H9 (cell line): ENCODE measurements around the gene NUDT21. TPM values are rescaled to one million over a fixed set of nuclear protein-coding genes. Genes with fewer than 3 reads are reported as not detected.
"Not testable (repeated sequence)": the region's sequence is repeated elsewhere in the genome, so short reads cannot be mapped to it uniquely, and the experiment has no call there.

Experiments used
- DNase-seq: peaks from one replicate; pipeline ENCODE4 v3.0.0-alpha.2; 2017
- H2AFZ ChIP-seq: one replicate; pipeline ENCODE4 v1.6.1; 2013; ENCODE audit warnings: mild to moderate bottlenecking, low read length, control low read depth, moderate library complexity
- H2AK5ac ChIP-seq: 2 replicates; pipeline ENCODE4 v1.6.1; 2013; ENCODE audit warnings: low read length, control low read depth, mixed read lengths; ENCODE audit not compliant: insufficient read length
- H2BK120ac ChIP-seq: one replicate; pipeline ENCODE4 v1.6.1; 2013; ENCODE audit warnings: low read depth, mild to moderate bottlenecking, low read length, control low read depth, inconsistent platforms; ENCODE audit not compliant: poor library complexity, severe bottlenecking
- H2BK12ac ChIP-seq: 2 replicates; pipeline ENCODE4 v1.6.1; 2013; ENCODE audit warnings: low read length, control low read depth, mixed read lengths, low read depth; ENCODE audit not compliant: insufficient read length
- H2BK15ac ChIP-seq: 2 replicates; pipeline ENCODE4 v1.6.1; 2013; ENCODE audit warnings: low read depth, low read length, control low read depth
- H2BK20ac ChIP-seq: one replicate; pipeline ENCODE4 v1.6.1; 2013; ENCODE audit warnings: low read depth, mild to moderate bottlenecking, low read length, control low read depth, inconsistent platforms; ENCODE audit not compliant: poor library complexity, severe bottlenecking
- H2BK5ac ChIP-seq: 2 replicates; pipeline ENCODE4 v1.6.1; 2013; ENCODE audit warnings: low read length, control low read depth, mixed read lengths; ENCODE audit not compliant: insufficient read length
- H3K14ac ChIP-seq: 2 replicates; pipeline ENCODE4 v1.6.1; 2013; ENCODE audit warnings: low read length, control low read depth; ENCODE audit not compliant: insufficient read depth
- H3K18ac ChIP-seq: 2 replicates; pipeline ENCODE4 v1.6.1; 2013; ENCODE audit warnings: low read depth, mild to moderate bottlenecking, mixed read lengths, low read length, control low read depth; ENCODE audit not compliant: insufficient read length
- H3K23ac ChIP-seq: 2 replicates; pipeline ENCODE4 v1.6.1; 2013; ENCODE audit warnings: low read length, control low read depth, mixed read lengths, low read depth; ENCODE audit not compliant: insufficient read length
- H3K23me2 ChIP-seq: 2 replicates; pipeline ENCODE4 v1.6.1; 2013; ENCODE audit warnings: low read depth, mild to moderate bottlenecking, mixed read lengths, low read length, control low read depth; ENCODE audit not compliant: insufficient read length, poor library complexity, severe bottlenecking
- H3K27ac ChIP-seq: 2 replicates; pipeline ENCODE4 v1.5.1; 2013; ENCODE audit warnings: low read length, control low read depth, mixed read lengths, low read depth; ENCODE audit not compliant: insufficient read length
- H3K27me3 ChIP-seq: 2 replicates; pipeline ENCODE4 v1.6.1; 2013; ENCODE audit warnings: low read length, control low read depth, inconsistent platforms; ENCODE audit not compliant: insufficient read depth
- H3K4ac ChIP-seq: 2 replicates; pipeline ENCODE4 v1.6.1; 2013; ENCODE audit warnings: low read depth, mild to moderate bottlenecking, control low read depth, inconsistent platforms, low read length, moderate library complexity
- H3K4me1 ChIP-seq: 2 replicates; pipeline ENCODE4 v1.6.1; 2013; ENCODE audit warnings: low read length, control low read depth, inconsistent platforms; ENCODE audit not compliant: insufficient read depth
- H3K4me2 ChIP-seq: 2 replicates; pipeline ENCODE4 v1.6.1; 2013; ENCODE audit warnings: low read length, control low read depth, mixed read lengths; ENCODE audit not compliant: insufficient read length, insufficient read depth
- H3K56ac ChIP-seq: 2 replicates; pipeline ENCODE4 v1.6.1; 2013; ENCODE audit warnings: low read depth, mild to moderate bottlenecking, mixed read lengths, low read length, control low read depth; ENCODE audit not compliant: insufficient read length
- H3K79me1 ChIP-seq: 2 replicates; pipeline ENCODE4 v1.6.1; 2013; ENCODE audit warnings: low read depth, mild to moderate bottlenecking, moderate library complexity, low read length, control low read depth, inconsistent platforms; ENCODE audit not compliant: insufficient read depth, poor library complexity, severe bottlenecking
- H3K79me2 ChIP-seq: 2 replicates; pipeline ENCODE4 v1.6.1; 2013; ENCODE audit warnings: low read length, control low read depth, inconsistent platforms; ENCODE audit not compliant: insufficient read depth
- H3K9ac ChIP-seq: 2 replicates; pipeline ENCODE4 v1.6.1; 2013; ENCODE audit warnings: low read length, control low read depth, mixed read lengths; ENCODE audit not compliant: insufficient read length; ENCODE audit errors: extremely low read depth
- H3K9me3 ChIP-seq: one replicate; pipeline ENCODE4 v1.6.1; 2013; ENCODE audit warnings: low read depth, low read length, inconsistent platforms; ENCODE audit not compliant: control insufficient read depth
- H3T11ph ChIP-seq: one replicate; pipeline ENCODE4 v1.6.1; 2013; ENCODE audit warnings: mild to moderate bottlenecking, low read length, control low read depth, inconsistent platforms
- H4K20me1 ChIP-seq: one replicate; pipeline ENCODE4 v1.6.1; 2013; ENCODE audit not compliant: control insufficient read depth, insufficient read length, insufficient read depth
- H4K5ac ChIP-seq: 2 replicates; pipeline ENCODE4 v1.6.1; 2013; ENCODE audit warnings: low read depth, mild to moderate bottlenecking, mixed read lengths, low read length, control low read depth; ENCODE audit not compliant: insufficient read length
- H4K8ac ChIP-seq: replicated peaks from 2 replicates; pipeline ENCODE4 v1.6.1; 2013; ENCODE audit warnings: low read length, control low read depth, mixed read lengths, low read depth; ENCODE audit not compliant: insufficient read length
- H4K91ac ChIP-seq: 2 replicates; pipeline ENCODE4 v1.6.1; 2013; ENCODE audit warnings: low read depth, mild to moderate bottlenecking, moderate library complexity, mixed read lengths, low read length, control low read depth; ENCODE audit not compliant: insufficient read length
- H3K27ac Mint-ChIP-seq, 3 experiments: 2 replicates in 2 of 3; 3 replicates in 1 of 3; pipeline ENCODE4 v1.8.0; 2020 to 2021; ENCODE audit warnings: mixed read lengths in 3 of 3, mild to moderate bottlenecking in 1 of 3, moderate library complexity in 1 of 3
- H3K27me3 Mint-ChIP-seq: 2 replicates; pipeline ENCODE4 v1.8.0; 2021; ENCODE audit warnings: low read depth, mild to moderate bottlenecking, moderate library complexity, mixed read lengths
- H3K36me3 Mint-ChIP-seq, 3 experiments: 2 replicates in 2 of 3; 3 replicates in 1 of 3; pipeline ENCODE4 v1.8.0; 2020 to 2021; ENCODE audit warnings: low read depth in 3 of 3, mixed read lengths in 3 of 3; ENCODE audit not compliant: insufficient read depth in 1 of 3
- H3K4me1 Mint-ChIP-seq, 2 experiments: 2 replicates each; pipeline ENCODE4 v1.8.0; 2020; ENCODE audit warnings: mixed read lengths in 2 of 2
- H3K4me3 Mint-ChIP-seq, 2 experiments: 2 replicates in 1 of 2; 3 replicates in 1 of 2; pipeline ENCODE4 v1.8.0; 2020 to 2021; ENCODE audit warnings: mild to moderate bottlenecking in 2 of 2, mixed read lengths in 2 of 2, moderate library complexity in 1 of 2
- H3K9me3 Mint-ChIP-seq, 2 experiments: 2 replicates in 1 of 2; 3 replicates in 1 of 2; pipeline ENCODE4 v1.8.0; 2020; ENCODE audit warnings: mild to moderate bottlenecking in 2 of 2, mixed read lengths in 2 of 2, moderate library complexity in 1 of 2
- CTCF ChIP-seq: fragments of 200-600 bp; sonication (generic); conservative IDR thresholded peaks from 3 replicates; pipeline ENCODE4 v1.8.0; 2021; ENCODE audit warnings: antibody characterized with exemption, mild to moderate bottlenecking
- WGBS: extraction: QIAGEN DNeasy Blood & Tissue Kit; methylation state at CpG from one replicate; pipeline ENCODE4 v1.1.7; 2013; ENCODE audit warnings: missing lambda C conversion rate, low lambda C conversion rate, mixed read lengths; ENCODE audit not compliant: insufficient read length; ENCODE audit errors: extremely low coverage; 5-methylcytosine and 5-hydroxymethylcytosine counted together
- total RNA-seq: library from RNA; stranded (reverse); gene quantifications from 2 replicates; pipeline ENCODE4 v1.2.1, GENCODE V29; 2021

The NUDT21 gene
- total RNA-seq, 1 experiment from 2014 or later, result 276 TPM

GRCh38 chr16:56382459-56382858, 68.7 kb downstream of the NUDT21 start:
- Histone ChIP-seq H3K9ac (no peak overlapping the region), H3K27ac (no peak overlapping the region), H4K20me1 (peaks cover 3% of the 10 kb centered on the region), H2BK120ac (no peak overlapping the region), H3K56ac (no peak overlapping the region), H2BK12ac (no peak overlapping the region), H3T11ph (no peak overlapping the region), H3K79me2 (no peaks in the 10 kb centered on the region), H3K23me2 (no peaks in the 10 kb centered on the region), H3K27me3 (no peaks in the 10 kb centered on the region), H3K4me1 (no peaks in the 10 kb centered on the region), H3K79me1 (no peaks in the 10 kb centered on the region), H3K14ac (no peak overlapping the region), H3K18ac (no peak overlapping the region), H2BK20ac (no peak overlapping the region), H4K8ac (no peak overlapping the region), H2AK5ac (no peak overlapping the region), H2BK15ac (no peak overlapping the region), H4K91ac (no peak overlapping the region), H3K23ac (no peak overlapping the region), H3K9me3 (peaks cover 14% of the 10 kb centered on the region), H3K4me2 (no peak overlapping the region), H3K4ac (no peak overlapping the region), H2BK5ac (no peak overlapping the region), H4K5ac (no peak overlapping the region), H2AFZ (no peak overlapping the region)
- Mint-ChIP-seq H3K27ac (no peak overlapping the region), H3K4me1 (no peaks in the 10 kb centered on the region), H3K4me3 (no peak overlapping the region), H3K9me3 (peaks cover 32 to 34% of the 10 kb centered on the region in 2 experiments), H3K27me3 (peaks cover 2% of the 10 kb centered on the region; the same call in 1 of the 2 replicates), H3K36me3 (peaks cover 70 to 80% (median 76%) of the 10 kb centered on the region in 3 experiments)
- TF ChIP-seq CTCF, result no peak
- no CpG with 5 or more reads among the region's 4 CpGs for WGBS
- DNase-seq, result no peak

GRCh38 chr16:56380778-56381485, 70.2 kb downstream of the NUDT21 start:
- not testable (repeated sequence) for H3K4me1 ChIP-seq, H3K4me3 Mint-ChIP-seq, H3K27ac ChIP-seq

More at GRCh38 chr16:56380778-56381485, 70.2 kb downstream of the NUDT21 start:
- not testable (repeated sequence) for H2BK20ac ChIP-seq, H3K27me3 Mint-ChIP-seq, H4K91ac ChIP-seq, H4K8ac ChIP-seq, H3K27ac Mint-ChIP-seq, H3K56ac ChIP-seq, H2BK12ac ChIP-seq, H3K9ac ChIP-seq, H3K4ac ChIP-seq, H3T11ph ChIP-seq, H3K23me2 ChIP-seq, H3K4me2 ChIP-seq, H3K4me1 Mint-ChIP-seq, H2BK15ac ChIP-seq, H2AFZ ChIP-seq, H3K27me3 ChIP-seq, DNase-seq, H3K79me2 ChIP-seq, H3K18ac ChIP-seq, H3K79me1 ChIP-seq, H4K20me1 ChIP-seq, H3K23ac ChIP-seq, H2BK5ac ChIP-seq, H2BK120ac ChIP-seq, H2AK5ac ChIP-seq, H4K5ac ChIP-seq, H3K14ac ChIP-seq
- H3K9me3 ChIP-seq, result peaks cover 14% of the 10 kb centered on the region
- peaks cover 69 to 81% (median 74%) of the 10 kb centered on the region in 3 experiments for H3K36me3 Mint-ChIP-seq
- peaks cover 32 to 34% of the 10 kb centered on the region in 2 experiments for H3K9me3 Mint-ChIP-seq
- WGBS, result no CpG with 5 or more reads among the region's 3 CpGs
